Endothelial cell (in vitro differentiated cells): ENCODE results near the gene SLC35E2B. TPM values are rescaled to one million over a fixed set of nuclear protein-coding genes. Genes with fewer than 3 reads are reported as not detected.
"Not testable (repeated sequence)": the region's sequence is repeated elsewhere in the genome, so short reads cannot be mapped to it uniquely, and the experiment has no call there.

ENCODE experiments used
- DNase-seq: peaks from one replicate; pipeline ENCODE4 v3.0.0; 2021; ENCODE audit warnings: low spot score
- H3K27ac Mint-ChIP-seq: one replicate; pipeline ENCODE4 v1.8.0; 2021; ENCODE audit warnings: mixed read lengths, inconsistent platforms; ENCODE audit not compliant: unreplicated experiment
- H3K27me3 Mint-ChIP-seq: one replicate; pipeline ENCODE4 v1.8.0; 2021; ENCODE audit warnings: mild to moderate bottlenecking, moderate library complexity, mixed read lengths, inconsistent platforms; ENCODE audit not compliant: unreplicated experiment
- H3K36me3 Mint-ChIP-seq: one replicate; pipeline ENCODE4 v1.8.0; 2021; ENCODE audit warnings: mild to moderate bottlenecking, low read depth, mixed read lengths, inconsistent platforms; ENCODE audit not compliant: unreplicated experiment
- H3K4me1 Mint-ChIP-seq: one replicate; pipeline ENCODE4 v1.8.0; 2021; ENCODE audit warnings: mild to moderate bottlenecking, mixed read lengths, inconsistent platforms; ENCODE audit not compliant: unreplicated experiment
- H3K4me3 Mint-ChIP-seq: one replicate; pipeline ENCODE4 v1.8.0; 2021; ENCODE audit warnings: mild to moderate bottlenecking, mixed read lengths, inconsistent platforms; ENCODE audit not compliant: unreplicated experiment
- H3K9me3 Mint-ChIP-seq: one replicate; pipeline ENCODE4 v1.8.0; 2021; ENCODE audit warnings: mixed read lengths, inconsistent platforms; ENCODE audit not compliant: unreplicated experiment
- total RNA-seq: library from RNA; stranded (reverse); fragmentation: NEBNext Ultra II Directional; extraction: Animal tissue kit (Norgen Biotek cat#: 25700); gene quantifications from one replicate; pipeline ENCODE4 v1.2.1, GENCODE V29; 2021; ENCODE audit not compliant: unreplicated experiment
- TF ChIP-seq, protein P1 (sequence below): fragments of 200-600 bp; sonication (generic); IDR thresholded peaks from one replicate; pipeline ENCODE4 v1.5.0; 2021; ENCODE audit warnings: antibody characterized with exemption; ENCODE audit not compliant: unreplicated experiment

SLC35E2B gene
- total RNA-seq, 1 donor from 2014 or later = 140 TPM

DNA sequence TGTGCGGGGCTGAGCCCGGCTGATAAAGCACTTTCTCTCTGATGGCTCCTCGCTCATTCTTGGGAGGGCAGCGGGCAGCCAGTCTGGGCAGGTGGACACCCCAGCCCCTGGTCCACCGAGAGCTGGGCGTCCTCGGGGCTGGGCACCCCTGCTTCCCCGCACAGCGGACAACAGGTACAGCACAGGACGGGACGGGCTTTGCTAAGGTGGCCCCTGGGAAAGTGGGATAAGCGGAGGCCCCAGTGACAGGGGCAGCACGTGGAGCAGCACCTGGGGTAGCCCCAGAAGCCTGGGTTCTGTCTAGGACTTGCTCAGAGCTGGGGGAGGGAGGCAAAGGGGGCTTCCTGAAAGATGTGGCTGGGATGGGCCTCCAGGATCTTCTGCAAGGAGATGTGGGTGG lies 58.0 kb downstream of the SLC35E2B start:
- not testable (repeated sequence) for H3K4me1 Mint-ChIP-seq

DNA sequence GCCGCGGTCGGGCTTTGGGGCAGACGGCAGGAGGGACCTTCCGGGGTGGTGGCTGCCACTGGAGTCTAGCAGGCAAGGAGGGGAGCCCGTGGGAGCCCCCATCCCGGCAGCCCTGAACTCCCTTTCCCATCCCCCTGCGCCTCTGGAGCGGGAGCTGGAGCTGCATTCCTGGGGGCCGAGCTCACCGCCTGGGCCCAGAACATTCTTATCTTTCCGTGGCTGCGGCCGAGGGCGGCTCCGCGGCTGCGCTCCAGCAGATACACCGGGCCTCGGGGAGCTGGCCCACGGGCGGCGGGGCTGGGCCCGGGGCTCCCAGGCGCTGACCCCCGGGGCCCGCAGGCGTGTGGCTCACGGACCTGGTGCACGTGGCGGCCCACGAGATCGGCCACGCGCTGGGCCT lies 59.2 kb downstream of the SLC35E2B start:
- H3K36me3 Mint-ChIP-seq, H3K9me3 Mint-ChIP-seq, H3K4me3 Mint-ChIP-seq, H3K4me1 Mint-ChIP-seq, H3K27ac Mint-ChIP-seq, DNase-seq, H3K27me3 Mint-ChIP-seq: not testable (repeated sequence)

More for the DNA sequence above, 58.0 kb downstream of the SLC35E2B start:
- not testable (repeated sequence) for DNase-seq, H3K4me3 Mint-ChIP-seq, H3K27me3 Mint-ChIP-seq, H3K27ac Mint-ChIP-seq, H3K36me3 Mint-ChIP-seq, H3K9me3 Mint-ChIP-seq

DNA sequence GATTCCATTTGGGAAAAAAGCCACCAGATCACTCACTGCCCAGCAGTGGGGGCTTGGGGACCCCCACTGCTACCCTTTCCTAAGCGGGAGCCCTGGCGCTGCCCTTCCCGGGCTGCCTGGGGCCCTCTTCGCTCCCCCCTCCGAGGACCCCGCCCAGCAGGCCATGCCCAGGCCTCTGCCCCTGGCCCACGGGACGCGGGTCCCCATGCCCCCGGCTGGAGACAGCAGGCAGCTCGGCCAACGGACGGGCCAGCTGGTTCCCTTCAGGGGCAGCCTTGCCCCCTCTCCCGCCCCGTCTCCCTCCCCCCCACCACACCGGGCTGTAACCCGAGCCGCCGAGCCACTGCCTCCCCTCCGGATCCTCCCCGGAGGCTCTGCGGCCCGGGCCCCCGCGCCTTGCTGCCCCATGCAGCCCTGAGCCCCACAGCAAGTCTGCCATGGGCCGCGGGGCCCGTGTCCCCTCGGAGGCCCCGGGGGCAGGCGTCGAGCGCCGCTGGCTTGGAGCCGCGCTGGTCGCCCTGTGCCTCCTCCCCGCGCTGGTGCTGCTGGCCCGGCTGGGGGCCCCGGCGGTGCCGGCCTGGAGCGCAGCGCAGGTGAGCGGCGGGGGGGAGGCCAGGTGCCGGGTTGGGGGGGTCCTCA lies 60.7 kb downstream of the SLC35E2B start, which contains the start of gene MMP23B:
MMP23B (plus strand) TSS at position 392 of the 639 bp plus-strand sequence; CDS start at position 438, 46 bp downstream.
- Mint-ChIP-seq H3K4me3 (no peak within 1 kb of the TSS), H3K27me3 (peaks cover 1% of the 10 kb centered on the region), H3K9me3 (no peaks in the 10 kb centered on the region), H3K4me1 (no peaks in the 10 kb centered on the region), H3K27ac (no peak within 1 kb of the TSS), H3K36me3 (no peaks in the 10 kb centered on the region)
- DNase-seq = no peak
- TF ChIP-seq, protein P1, sequence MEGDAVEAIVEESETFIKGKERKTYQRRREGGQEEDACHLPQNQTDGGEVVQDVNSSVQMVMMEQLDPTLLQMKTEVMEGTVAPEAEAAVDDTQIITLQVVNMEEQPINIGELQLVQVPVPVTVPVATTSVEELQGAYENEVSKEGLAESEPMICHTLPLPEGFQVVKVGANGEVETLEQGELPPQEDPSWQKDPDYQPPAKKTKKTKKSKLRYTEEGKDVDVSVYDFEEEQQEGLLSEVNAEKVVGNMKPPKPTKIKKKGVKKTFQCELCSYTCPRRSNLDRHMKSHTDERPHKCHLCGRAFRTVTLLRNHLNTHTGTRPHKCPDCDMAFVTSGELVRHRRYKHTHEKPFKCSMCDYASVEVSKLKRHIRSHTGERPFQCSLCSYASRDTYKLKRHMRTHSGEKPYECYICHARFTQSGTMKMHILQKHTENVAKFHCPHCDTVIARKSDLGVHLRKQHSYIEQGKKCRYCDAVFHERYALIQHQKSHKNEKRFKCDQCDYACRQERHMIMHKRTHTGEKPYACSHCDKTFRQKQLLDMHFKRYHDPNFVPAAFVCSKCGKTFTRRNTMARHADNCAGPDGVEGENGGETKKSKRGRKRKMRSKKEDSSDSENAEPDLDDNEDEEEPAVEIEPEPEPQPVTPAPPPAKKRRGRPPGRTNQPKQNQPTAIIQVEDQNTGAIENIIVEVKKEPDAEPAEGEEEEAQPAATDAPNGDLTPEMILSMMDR = no peak

DNA sequence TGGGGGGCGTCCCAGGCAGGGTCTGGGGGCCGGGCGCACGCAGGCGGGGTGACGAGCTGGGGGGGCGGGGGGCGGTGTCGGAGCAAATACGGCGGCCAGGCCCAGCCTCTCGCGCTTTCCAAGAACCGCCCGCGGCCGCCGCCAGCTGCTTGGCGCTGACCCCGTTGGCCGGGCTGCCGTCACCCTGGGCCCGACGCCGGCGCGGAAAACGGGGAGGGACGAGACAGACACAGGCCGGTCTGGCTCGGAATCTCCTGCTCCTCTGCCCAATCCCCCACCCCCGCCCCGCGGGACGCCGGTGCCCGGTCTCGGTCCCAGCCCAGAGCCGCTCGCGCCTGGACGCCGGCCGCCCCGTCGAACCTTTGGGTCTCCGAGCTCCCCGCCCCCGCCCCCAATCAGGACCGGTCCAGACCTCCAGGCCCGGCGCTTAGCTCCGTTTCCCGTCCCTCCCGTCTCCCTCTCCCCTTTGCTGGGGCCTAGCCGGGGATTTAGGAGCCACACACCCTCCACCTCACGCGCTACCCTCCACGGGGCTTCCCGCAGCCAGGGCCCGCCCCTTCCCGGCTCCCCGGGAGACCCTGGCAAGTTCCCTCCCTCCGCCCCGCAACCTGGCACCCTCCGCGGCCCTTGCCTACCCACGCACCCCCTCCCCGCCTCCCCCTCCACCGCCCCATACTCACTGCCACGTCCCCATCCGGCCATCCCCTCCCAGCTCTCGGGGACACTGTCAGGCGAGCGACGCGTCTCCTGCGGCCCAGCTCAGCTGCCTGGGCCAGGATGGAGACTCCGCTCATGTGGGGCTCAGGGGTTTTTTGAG lies 61.4 kb downstream of the SLC35E2B start:
- Mint-ChIP-seq H3K9me3 (no peaks in the 10 kb centered on the region), H3K4me1 (no peaks in the 10 kb centered on the region), H3K27me3 (peaks cover 1% of the 10 kb centered on the region), H3K36me3 (no peaks in the 10 kb centered on the region), H3K27ac (no peak overlapping the region), H3K4me3 (no peak overlapping the region)
- TF ChIP-seq, protein P1 = no peak
- no peak for DNase-seq

DNA sequence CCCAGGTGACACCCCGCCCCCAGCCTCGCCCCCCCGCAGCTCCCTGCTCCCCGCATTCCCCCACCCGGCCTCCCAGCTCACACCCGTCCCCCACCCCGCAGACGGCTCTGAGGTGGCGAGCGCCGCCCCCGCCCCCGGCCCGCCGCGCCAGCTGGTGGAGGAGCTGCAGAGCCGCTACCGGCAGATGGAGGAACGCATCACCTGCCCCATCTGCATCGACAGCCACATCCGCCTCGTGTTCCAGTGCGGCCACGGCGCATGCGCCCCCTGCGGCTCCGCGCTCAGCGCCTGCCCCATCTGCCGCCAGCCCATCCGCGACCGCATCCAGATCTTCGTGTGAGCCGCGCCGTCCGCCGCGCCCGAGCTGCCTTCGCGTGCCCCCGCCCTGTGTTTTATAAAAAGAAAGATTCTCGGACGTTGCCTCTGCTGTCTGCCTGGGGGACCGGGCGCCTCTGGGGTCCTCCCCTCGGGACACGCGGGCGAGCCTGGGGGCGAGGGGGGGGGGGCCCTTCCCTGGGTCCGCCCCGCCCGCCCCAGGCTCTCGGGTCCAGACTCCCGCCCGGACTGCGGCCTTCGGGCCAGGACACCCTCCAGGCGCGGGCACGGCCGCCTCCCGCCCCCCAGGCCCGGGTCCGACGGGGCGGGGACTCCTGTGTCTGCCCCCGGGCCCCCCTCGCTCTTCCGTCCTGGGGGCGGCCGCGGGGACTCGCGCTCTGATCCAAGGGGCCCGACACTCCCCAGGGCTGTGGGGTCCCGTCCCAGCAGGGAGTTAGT lies 62.2 kb downstream of the SLC35E2B start:
- TF ChIP-seq, protein P1 = no peak
- no peaks in the 10 kb centered on the region for H3K9me3 Mint-ChIP-seq
- no peaks in the 10 kb centered on the region for H3K4me1 Mint-ChIP-seq
- DNase-seq = peak; percentile 71
- peaks cover 1% of the 10 kb centered on the region for H3K27me3 Mint-ChIP-seq
- peak overlapping the region; percentile 42 for H3K4me3 Mint-ChIP-seq
- no peak overlapping the region for H3K27ac Mint-ChIP-seq
- no peaks in the 10 kb centered on the region for H3K36me3 Mint-ChIP-seq
